Panc1 (cell line): ENCODE measurements around the gene ZER1.
A peak's percentile ranks its signal among the peaks of the same experiment; 100 is the strongest.

Experiments used
- CTCF ChIP-seq: fragments of 450-650 bp; IDR thresholded peaks from 2 replicates; pipeline ENCODE4 v1.5.1; 2017; ENCODE audit warnings: mild to moderate bottlenecking
- POLR2AphosphoS5 ChIP-seq: IDR thresholded peaks from 2 replicates; pipeline ENCODE4 v1.6.1; 2012; ENCODE audit warnings: mild to moderate bottlenecking, low read depth, low read length, moderate library complexity
- REST ChIP-seq, 2 experiments: IDR thresholded peaks; 2 replicates each; pipeline ENCODE4 v1.6.1; 2011 to 2012; ENCODE audit warnings: low read depth in 2 of 2, control low read depth in 1 of 2, low read length in 1 of 2, mild to moderate bottlenecking in 1 of 2, moderate library complexity in 1 of 2; ENCODE audit not compliant: insufficient read depth in 1 of 2
- SIN3A ChIP-seq: IDR thresholded peaks from 2 replicates; pipeline ENCODE4 v1.6.1; 2012; ENCODE audit warnings: low read depth, mild to moderate bottlenecking, low read length, moderate library complexity, borderline replicate concordance; ENCODE audit not compliant: insufficient read depth
- TCF7L2 ChIP-seq: IDR thresholded peaks from 2 replicates; pipeline ENCODE4 v1.6.1; 2011; ENCODE audit warnings: mild to moderate bottlenecking, low read depth, low read length, inconsistent platforms

GRCh38 chr9:128702445-128702948 lies 69.2 kb downstream of the ZER1 start, which contains the start of gene PKN3:
- TF ChIP-seq CTCF (peak; percentile 95), SIN3A (peak; percentile 42; the same call in 1 of the 2 replicates), TCF7L2 (no peak), REST (IDR thresholded peaks at IDR 0.05; ENCODE audit: insufficient read depth in 1 of 2, low read depth in 2 of 2, low read length in 1 of 2) (no peak), POLR2AphosphoS5 (peak; percentile 41; the same call in 1 of the 2 replicates)
